Activated naive CD8-positive, alpha-beta T cell treated with anti-CD3 and anti-CD28 coated beads, Interleukin-2, amount 50 U/mL, for 24 hours (primary cell): ENCODE results near the gene LRRC57.
"Not testable (repeated sequence)": the region's sequence is repeated elsewhere in the genome, so short reads cannot be mapped to it uniquely, and the experiment has no call there.

Source experiments
- ATAC-seq: fragments of 150-1000 bp; cut with Tn5 transposase; one replicate; pipeline ENCODE4 v1.10.0; 2021
- DNase-seq: peaks from one replicate; pipeline ENCODE4 v3.0.0; 2021
- H3K27ac Mint-ChIP-seq: one replicate; pipeline ENCODE4 v1.8.0; 2021; ENCODE audit warnings: mild to moderate bottlenecking, mixed read lengths
- H3K27me3 Mint-ChIP-seq: one replicate; pipeline ENCODE4 v1.8.0; 2021; ENCODE audit warnings: mixed read lengths
- H3K36me3 Mint-ChIP-seq: one replicate; pipeline ENCODE4 v1.8.0; 2021; ENCODE audit warnings: low read depth, mixed read lengths
- H3K4me1 Mint-ChIP-seq: one replicate; pipeline ENCODE4 v1.8.0; 2021; ENCODE audit warnings: mixed read lengths
- H3K4me3 Mint-ChIP-seq: one replicate; pipeline ENCODE4 v1.8.0; 2021; ENCODE audit warnings: mild to moderate bottlenecking, moderate library complexity, mixed read lengths
- H3K9me3 Mint-ChIP-seq: one replicate; pipeline ENCODE4 v1.8.0; 2021; ENCODE audit warnings: mixed read lengths

LRRC57 gene

DNA sequence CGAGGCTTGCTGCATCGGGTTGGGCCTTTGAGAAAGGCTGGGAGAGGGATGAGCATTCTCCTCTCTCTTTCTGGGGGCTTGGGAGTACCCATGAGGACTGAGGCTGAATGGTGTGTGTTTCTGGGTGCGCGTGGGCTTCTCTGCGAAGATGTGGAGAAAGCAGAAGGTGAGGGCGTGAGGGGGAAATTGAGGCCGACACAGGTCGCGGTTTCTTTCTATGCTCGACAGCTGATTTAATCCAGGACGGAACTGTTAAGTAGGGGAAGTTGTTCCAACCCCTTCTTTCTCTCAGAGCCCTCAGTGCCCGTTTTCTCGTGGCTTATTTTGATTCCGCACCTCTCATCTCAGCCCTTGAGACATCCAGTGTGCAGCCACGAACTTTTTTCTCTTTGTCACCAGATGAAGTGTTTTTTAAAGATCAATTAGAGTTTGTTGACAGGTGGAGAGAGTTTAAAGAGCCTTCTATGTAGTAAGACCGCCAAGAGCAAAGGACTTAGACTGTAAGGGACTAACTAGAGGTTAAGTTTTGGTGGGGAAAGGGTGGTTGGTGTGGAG is 27.5 kb upstream of the LRRC57 start:
- Mint-ChIP-seq H3K4me3 (peak overlapping the region; percentile 87), H3K27me3 (peaks cover 12% of the 10 kb centered on the region), H3K36me3 (no peaks in the 10 kb centered on the region), H3K9me3 (no peaks in the 10 kb centered on the region), H3K4me1 (peaks cover 36% of the 10 kb centered on the region), H3K27ac (peak overlapping the region; percentile 73)
- no peak for ATAC-seq
- no peak for DNase-seq

DNA sequence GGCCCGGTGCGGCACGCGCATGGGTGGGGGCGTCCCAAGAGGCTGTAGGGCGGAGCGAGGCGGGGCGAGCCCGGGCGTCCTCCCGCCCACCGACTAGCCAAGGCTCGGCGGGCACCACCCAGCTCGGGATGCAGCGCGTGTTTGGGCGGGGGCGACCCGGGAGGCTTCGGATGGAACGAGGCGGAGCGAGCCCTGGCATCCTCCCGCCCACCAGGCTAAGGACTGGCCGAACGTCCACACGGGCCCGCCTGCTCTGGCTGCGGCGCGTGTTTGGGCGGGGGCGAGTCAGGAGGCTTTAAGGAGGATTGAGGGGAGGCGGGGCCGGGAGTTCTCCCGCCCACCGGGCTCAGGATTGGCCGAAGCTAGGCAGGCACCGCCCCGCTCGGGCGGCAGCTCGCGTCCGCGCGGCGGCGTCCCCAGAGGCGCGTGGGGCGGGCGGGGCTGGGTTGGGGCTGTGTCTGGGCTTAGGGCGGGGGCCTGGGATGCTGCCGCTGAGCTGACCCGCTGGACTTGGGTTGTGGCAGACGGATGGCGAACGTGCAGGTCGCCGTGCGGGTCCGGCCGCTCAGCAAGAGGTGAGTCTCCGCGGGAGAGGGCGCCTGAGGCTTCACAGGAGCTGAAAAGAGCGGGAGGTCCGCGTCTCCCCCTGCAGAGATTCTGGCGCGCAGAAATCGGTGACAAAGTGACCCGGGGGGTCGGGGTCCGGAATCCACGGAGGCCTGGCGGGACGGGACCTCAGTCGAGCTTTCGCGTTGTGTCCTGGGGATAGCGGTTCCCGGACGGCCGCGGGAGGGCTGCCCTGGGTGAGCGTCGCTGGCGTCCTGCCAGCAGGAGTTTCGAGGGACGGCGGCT is 26.8 kb upstream of the LRRC57 start, which contains the start of gene STARD9:
STARD9 (plus strand) TSS at position 419 of the 852 bp plus-strand sequence; CDS start at position 529, 110 bp downstream.
- peak; percentile 95 for DNase-seq
- peak; percentile 96 for ATAC-seq
- Mint-ChIP-seq H3K9me3 (no peaks in the 10 kb centered on the region), H3K27me3 (peaks cover 12% of the 10 kb centered on the region), H3K27ac (peak within 1 kb of the TSS; percentile 73), H3K4me1 (peaks cover 31% of the 10 kb centered on the region), H3K4me3 (peak within 1 kb of the TSS; percentile 87), H3K36me3 (no peaks in the 10 kb centered on the region)

DNA sequence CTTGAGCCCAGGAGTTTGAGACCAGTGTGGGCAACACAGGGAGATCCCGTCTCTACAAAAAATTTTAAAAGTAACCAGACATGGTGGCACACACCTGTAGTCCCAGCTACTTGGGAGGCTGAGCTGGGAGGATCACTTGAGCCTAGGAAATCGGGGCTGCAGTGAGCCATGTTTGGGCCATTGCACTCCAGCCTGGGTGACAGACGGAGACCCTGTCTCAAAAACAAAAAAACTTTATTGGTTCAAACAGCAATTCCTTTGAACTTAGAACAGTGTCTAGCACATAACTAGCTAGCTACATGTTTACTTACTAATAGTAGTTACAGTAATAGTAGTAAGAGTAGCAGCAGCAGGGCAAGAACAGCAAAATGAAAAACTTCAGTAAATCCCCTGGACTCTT is 10.1 kb upstream of the LRRC57 start:
- no peak overlapping the region for H3K27ac Mint-ChIP-seq
- H3K27me3 Mint-ChIP-seq = no peaks in the 10 kb centered on the region
- no peak for ATAC-seq
- H3K36me3 Mint-ChIP-seq = peaks cover 43% of the 10 kb centered on the region
- H3K4me1 Mint-ChIP-seq = peaks cover 2% of the 10 kb centered on the region
- H3K4me3 Mint-ChIP-seq = no peak overlapping the region
- DNase-seq = no peak
- no peaks in the 10 kb centered on the region for H3K9me3 Mint-ChIP-seq

DNA sequence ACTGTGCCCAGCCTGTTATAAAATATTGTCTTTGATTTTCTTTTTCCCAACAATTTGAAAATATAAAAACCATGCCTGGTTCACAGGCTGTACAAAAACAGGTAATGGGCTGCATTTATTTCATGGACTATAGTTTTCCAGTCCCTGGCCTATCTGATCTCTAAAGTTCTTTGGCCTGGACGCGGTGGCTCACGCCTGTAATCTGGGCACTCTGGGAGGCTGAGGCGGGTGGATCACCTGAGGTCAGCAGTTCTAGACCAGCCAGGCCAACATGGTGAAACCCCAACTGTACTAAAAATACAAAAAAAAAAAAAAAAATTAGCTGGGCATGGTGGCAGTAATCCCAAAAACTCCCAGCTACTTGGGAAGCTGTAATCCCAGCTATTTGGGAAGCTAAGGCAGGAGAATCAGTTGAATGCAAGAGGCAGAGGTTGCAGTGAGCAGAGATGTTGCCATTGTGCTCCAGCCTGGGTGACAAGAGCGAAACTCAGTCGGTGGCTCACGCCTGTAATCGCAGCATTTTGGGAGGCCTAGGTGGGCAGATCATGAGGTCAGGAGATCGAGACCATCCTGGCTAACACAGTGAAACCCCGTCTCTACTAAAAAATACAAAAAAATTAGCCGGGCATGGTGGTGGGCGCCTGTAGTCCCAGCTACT is 8.1 kb upstream of the LRRC57 start:
- not testable (repeated sequence) for H3K9me3 Mint-ChIP-seq, ATAC-seq, H3K4me1 Mint-ChIP-seq, H3K27me3 Mint-ChIP-seq, H3K27ac Mint-ChIP-seq, DNase-seq, H3K4me3 Mint-ChIP-seq
- peaks cover 38% of the 10 kb centered on the region for H3K36me3 Mint-ChIP-seq

DNA sequence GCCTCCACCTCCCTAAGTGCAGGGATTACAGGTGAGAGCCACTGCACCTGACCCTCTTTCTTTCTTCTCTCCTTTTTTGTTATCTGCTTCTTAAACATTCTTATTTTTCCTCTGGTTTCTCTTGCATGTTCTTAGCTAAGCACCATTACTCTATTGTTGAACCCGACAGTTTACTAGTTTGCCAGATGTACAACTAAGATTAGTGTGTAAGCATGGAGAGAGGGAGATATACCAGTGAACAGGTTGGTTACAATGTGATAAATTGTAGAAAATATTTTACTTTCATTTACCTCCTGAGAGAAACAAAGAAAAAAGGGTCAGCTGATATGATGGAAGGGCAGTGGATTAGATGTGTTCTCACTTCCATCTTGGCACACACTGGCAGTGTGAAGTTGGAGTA is 5.0 kb upstream of the LRRC57 start:
- Mint-ChIP-seq H3K4me1 (peaks cover 25% of the 10 kb centered on the region), H3K27me3 (no peaks in the 10 kb centered on the region), H3K9me3 (no peaks in the 10 kb centered on the region), H3K27ac (no peak overlapping the region), H3K4me3 (no peak overlapping the region), H3K36me3 (peaks cover 26% of the 10 kb centered on the region)
- DNase-seq (no peak), ATAC-seq (no peak)

DNA sequence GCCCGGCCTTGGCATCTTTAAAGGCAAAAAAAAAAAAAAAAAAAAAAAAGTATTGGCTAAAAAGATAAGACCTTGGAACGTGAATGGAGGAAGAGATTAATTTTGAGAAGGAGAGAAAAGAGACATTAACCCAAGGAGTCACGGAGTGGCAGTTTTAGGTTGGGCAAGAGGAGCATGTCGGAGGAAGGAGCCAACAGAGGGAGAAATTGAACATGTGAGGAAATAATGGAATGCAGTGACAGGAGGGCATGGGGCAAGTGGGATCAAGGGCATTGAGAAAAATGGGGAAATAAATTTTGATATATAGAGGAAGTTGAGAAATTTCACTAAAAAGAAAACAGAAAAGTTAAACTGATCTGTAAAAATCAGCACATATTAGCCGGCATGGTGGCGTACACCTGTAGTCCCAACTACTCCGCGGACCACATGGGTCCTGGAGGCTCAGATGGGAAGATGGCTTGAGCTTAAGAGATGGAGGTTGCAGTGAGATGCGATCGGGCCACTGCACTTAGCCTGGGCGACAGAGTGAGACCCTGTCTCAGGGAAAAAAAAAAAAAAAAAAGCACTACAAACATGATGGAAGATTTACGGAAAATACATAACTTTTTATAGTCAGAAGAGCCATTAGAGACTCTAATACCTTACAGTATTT is 1.3 kb upstream of the LRRC57 start:
- H3K27ac Mint-ChIP-seq = peak overlapping the region; percentile 63

DNA sequence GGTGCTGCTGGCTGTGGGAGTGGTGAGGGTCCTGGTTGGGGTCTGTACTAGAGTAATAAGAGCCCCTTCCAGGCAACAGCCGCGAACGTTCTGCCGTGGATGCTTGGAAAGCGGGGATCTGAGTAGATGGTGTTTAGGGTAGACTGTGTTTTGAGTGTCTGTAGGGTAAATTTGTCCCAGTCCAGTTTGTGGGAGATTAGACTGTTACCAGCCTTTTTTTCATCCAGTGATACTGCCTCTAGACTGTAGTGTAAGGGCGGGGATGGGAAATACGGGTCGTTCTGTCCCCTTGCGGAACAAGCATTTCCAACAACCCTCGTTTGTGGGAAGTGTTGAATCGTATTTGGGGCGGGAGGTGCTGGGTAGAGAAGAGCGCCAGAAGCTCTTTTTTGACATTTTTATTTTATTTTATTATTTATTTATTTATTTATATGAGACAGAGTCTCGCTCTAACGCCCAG is 469 bp upstream of the LRRC57 start:
- DNase-seq = peak; percentile 16
- Mint-ChIP-seq H3K36me3 (peaks cover 19% of the 10 kb centered on the region), H3K4me1 (peaks cover 54% of the 10 kb centered on the region), H3K9me3 (no peaks in the 10 kb centered on the region), H3K27me3 (no peaks in the 10 kb centered on the region), H3K27ac (peak overlapping the region; percentile 97), H3K4me3 (peak overlapping the region; percentile 99)
- ATAC-seq = peak; percentile 49

More for the DNA sequence above, 1.3 kb upstream of the LRRC57 start:
- no peaks in the 10 kb centered on the region for H3K27me3 Mint-ChIP-seq
- DNase-seq (no peak), ATAC-seq (no peak)
- peaks cover 55% of the 10 kb centered on the region for H3K4me1 Mint-ChIP-seq
- H3K36me3 Mint-ChIP-seq = peaks cover 19% of the 10 kb centered on the region
- no peaks in the 10 kb centered on the region for H3K9me3 Mint-ChIP-seq
- peak overlapping the region; percentile 99 for H3K4me3 Mint-ChIP-seq

DNA sequence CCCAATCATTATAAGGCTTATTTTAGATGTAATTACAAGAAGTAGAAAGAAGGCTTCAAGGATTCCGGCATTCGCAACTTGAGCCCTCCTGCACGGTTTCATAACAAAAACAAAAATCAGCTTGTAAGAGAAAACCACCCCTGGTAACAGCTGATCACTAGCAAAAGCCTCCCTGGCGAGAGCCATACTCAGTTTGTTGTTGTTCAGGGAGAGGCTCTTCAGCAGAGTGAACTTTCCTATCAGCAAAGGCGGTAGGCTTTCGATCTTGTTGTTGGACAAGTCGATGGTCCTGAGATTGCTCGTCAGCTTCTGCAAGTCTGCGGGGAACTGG is 710 bp downstream of the LRRC57 start:
- DNase-seq (no peak), ATAC-seq (no peak)
- Mint-ChIP-seq H3K36me3 (peaks cover 22% of the 10 kb centered on the region), H3K27ac (peak overlapping the region; percentile 97), H3K27me3 (no peaks in the 10 kb centered on the region), H3K9me3 (no peaks in the 10 kb centered on the region), H3K4me1 (peaks cover 50% of the 10 kb centered on the region), H3K4me3 (peak overlapping the region; percentile 99)

DNA sequence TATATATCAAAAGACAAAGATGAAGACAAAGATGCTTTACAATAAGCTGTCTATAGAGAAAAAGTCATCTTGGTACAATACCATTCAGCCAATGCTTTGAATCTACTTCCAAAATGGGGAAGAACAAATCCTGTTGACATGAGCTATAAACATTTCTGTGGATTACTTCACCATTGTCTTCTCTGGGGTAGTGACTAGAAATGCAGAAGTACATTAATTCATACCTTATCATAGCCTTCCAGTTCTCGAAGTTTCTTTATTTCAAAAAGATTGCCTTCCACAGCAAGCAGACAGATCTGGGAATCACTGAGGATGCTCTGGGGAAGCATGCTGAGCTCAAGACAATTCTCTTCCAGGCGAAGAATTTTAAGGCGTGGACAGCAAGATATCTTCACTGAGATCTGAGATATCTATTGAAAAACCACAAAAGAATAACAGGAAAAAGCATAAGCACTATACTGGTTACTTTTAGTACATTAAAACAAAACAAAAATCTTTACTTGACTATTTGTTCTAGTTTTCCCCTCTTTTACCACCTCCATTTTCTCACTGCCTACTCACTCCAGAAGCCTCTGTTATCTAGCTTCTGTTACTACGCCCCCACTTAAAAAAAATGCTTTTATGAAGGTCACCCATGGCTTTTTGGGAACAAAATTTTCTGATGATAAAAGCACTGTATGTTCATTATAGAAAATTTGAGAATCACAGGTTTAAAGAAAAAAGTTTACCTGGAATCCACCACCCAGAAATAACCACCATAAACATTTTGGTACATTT is 3.6 kb downstream of the LRRC57 start:
- H3K4me3 Mint-ChIP-seq = no peak overlapping the region
- H3K9me3 Mint-ChIP-seq = no peaks in the 10 kb centered on the region
- H3K36me3 Mint-ChIP-seq = peaks cover 24% of the 10 kb centered on the region
- DNase-seq = no peak
- no peaks in the 10 kb centered on the region for H3K27me3 Mint-ChIP-seq
- H3K27ac Mint-ChIP-seq = no peak overlapping the region
- ATAC-seq = no peak
- H3K4me1 Mint-ChIP-seq = peaks cover 40% of the 10 kb centered on the region

DNA sequence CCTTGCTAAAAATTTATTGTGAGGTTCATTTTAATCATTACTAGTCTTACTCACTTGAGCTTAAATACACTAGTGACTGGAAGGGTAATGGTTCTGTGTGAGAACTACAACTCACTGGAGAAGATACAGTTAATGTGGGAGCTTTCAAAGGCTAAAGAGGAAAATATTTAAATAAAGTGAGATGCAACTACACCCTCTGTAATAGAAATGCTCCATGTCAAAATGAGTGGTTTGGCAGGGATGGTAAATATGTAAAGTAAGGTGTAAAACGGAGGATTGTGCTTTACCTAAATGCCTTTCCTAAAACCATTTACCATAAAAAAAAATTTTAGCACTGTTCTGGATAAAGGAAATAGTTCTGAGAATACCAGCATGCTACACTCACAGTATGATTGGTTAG is 15.3 kb downstream of the LRRC57 start:
- no peaks in the 10 kb centered on the region for H3K4me1 Mint-ChIP-seq
- peaks cover 13% of the 10 kb centered on the region for H3K36me3 Mint-ChIP-seq
- H3K27ac Mint-ChIP-seq = no peak overlapping the region
- DNase-seq (no peak), ATAC-seq (no peak)
- H3K27me3 Mint-ChIP-seq = no peaks in the 10 kb centered on the region
- no peaks in the 10 kb centered on the region for H3K9me3 Mint-ChIP-seq
- H3K4me3 Mint-ChIP-seq = no peak overlapping the region

DNA sequence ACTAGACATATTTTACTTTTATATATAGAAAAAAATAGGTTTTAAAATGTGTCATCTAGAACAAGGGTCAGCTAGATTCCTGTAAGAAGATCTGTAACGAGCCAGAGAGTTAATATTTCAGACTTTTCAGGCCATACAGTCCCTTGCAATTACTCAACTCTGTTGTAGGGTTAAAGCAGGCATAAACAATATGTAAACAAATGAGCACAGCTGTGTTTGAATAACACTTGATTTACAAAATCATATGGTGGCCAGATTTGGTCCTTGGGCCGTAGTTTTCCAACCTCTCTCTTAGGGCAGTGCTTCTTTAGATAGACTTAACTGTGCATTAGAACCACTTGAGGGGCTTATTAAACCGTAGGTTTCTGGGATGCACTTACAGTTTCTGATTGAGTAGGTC is 19.6 kb downstream of the LRRC57 start:
- H3K36me3 Mint-ChIP-seq = peaks cover 13% of the 10 kb centered on the region
- DNase-seq (no peak), ATAC-seq (no peak)
- H3K4me1 Mint-ChIP-seq = no peaks in the 10 kb centered on the region
- no peak overlapping the region for H3K4me3 Mint-ChIP-seq
- H3K9me3 Mint-ChIP-seq = no peaks in the 10 kb centered on the region
- no peaks in the 10 kb centered on the region for H3K27me3 Mint-ChIP-seq
- H3K27ac Mint-ChIP-seq = no peak overlapping the region

DNA sequence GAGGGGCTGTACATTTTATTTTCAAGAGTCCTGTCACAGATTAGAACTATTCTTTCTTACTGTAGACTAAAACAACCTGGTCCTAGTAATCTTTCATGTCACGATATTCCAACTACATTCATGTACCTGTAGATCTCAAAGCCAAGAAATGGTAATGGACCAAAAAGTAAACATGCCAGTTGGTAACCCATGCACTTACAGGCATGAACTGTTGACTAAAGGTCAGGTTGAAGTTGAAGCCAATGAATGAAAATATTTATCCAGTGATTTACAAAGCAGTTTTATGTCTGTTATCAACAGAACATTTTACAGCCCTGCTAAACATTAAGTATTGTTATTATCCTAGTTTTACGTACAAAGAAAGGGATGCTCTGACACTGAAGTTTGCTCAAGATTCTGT is 25.3 kb downstream of the LRRC57 start:
- no peak for ATAC-seq
- Mint-ChIP-seq H3K27ac (no peak overlapping the region), H3K4me1 (no peaks in the 10 kb centered on the region), H3K4me3 (no peak overlapping the region), H3K9me3 (no peaks in the 10 kb centered on the region), H3K27me3 (no peaks in the 10 kb centered on the region), H3K36me3 (peaks cover 9% of the 10 kb centered on the region)
- DNase-seq = no peak

DNA sequence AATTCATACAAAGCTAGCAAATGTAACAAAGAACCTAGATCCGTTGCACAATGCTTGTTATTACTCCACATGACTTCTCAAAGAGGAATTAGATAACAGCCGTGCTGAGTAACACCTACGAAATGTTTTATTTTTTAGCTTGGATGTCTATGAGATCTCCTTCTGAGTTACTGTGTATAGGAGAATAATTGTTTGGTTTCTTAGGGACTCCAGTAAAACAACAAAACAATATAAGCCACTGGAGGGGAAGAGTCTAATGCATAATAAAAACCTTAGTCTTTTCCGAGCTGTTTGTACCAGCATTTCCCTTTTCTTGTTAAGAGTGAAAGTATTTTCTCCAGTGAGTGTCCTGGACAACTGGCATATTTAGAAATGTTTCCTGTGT is 37.6 kb downstream of the LRRC57 start:
- H3K4me1 Mint-ChIP-seq = peaks cover 2% of the 10 kb centered on the region
- no peak for ATAC-seq
- H3K9me3 Mint-ChIP-seq = no peaks in the 10 kb centered on the region
- H3K4me3 Mint-ChIP-seq = no peak overlapping the region
- DNase-seq = no peak
- H3K27me3 Mint-ChIP-seq = no peaks in the 10 kb centered on the region
- H3K27ac Mint-ChIP-seq = no peak overlapping the region
- peaks cover 19% of the 10 kb centered on the region for H3K36me3 Mint-ChIP-seq
